Endothelial cell of umbilical vein (primary cell): ENCODE measurements around the gene ZNF462. TPM values are rescaled to one million over a fixed set of nuclear protein-coding genes. Genes with fewer than 3 reads are reported as not detected.

Experiments used
- BruUV-seq: library from RNA; stranded (reverse); fragments of 400-500 nt; replicated peaks from 2 replicates; lab custom pipeline; 2021; lab: Mats Ljungman, UMichigan
- CTCF ChIA-PET: fragments of 300-600, 350-600 bp; sonication (Branson Sonifier 250); formaldehyde crosslinking; loops from one replicate; lab custom pipeline; 2021; ENCODE audit warnings: antibody characterized with exemption, inconsistent platforms; lab: Charles Lee
- POLR2A ChIA-PET: fragments of 300-600, 350-600 bp; sonication (Branson Sonifier 250); formaldehyde crosslinking; loops from one replicate; lab custom pipeline; 2021; ENCODE audit warnings: antibody characterized with exemption, inconsistent platforms; lab: Charles Lee
- DNase-seq: peaks from one replicate; pipeline ENCODE4 v3.0.0-alpha.2; 2011; ENCODE audit warnings: low read depth, low spot score
- FAIRE-seq: peaks from 2 replicates; lab custom pipeline; 2011; peaks lifted over from hg19 to GRCh38; lab: Jason Lieb, UNC
- H2AFZ ChIP-seq: 2 replicates; pipeline ENCODE4 v1.6.0; 2012; ENCODE audit warnings: low read depth, low read length, control low read depth, inconsistent platforms
- H3K27ac ChIP-seq: 2 replicates; pipeline ENCODE4 v1.5.1; 2011; ENCODE audit warnings: low read depth, mild to moderate bottlenecking, control low read depth, low read length, moderate library complexity; ENCODE audit not compliant: insufficient read depth
- H3K27me3 ChIP-seq, 2 experiments: 2 replicates each; pipeline versions ENCODE4 v1.6.0 to v1.6.1; 2011; ENCODE audit warnings: low read length in 2 of 2, mixed read lengths in 1 of 2; ENCODE audit not compliant: control insufficient read depth in 2 of 2, insufficient read depth in 2 of 2
- H3K36me3 ChIP-seq, 2 experiments: 2 replicates in 1 of 2; 3 replicates in 1 of 2; pipeline ENCODE4 v1.5.1; 2011; ENCODE audit warnings: low read length in 2 of 2, mild to moderate bottlenecking in 1 of 2, moderate library complexity in 1 of 2; ENCODE audit not compliant: control insufficient read depth in 2 of 2, insufficient read depth in 2 of 2; ENCODE audit errors: extremely low read depth in 1 of 2
- H3K4me1 ChIP-seq: 3 replicates; pipeline ENCODE4 v1.5.1; 2011; ENCODE audit warnings: mild to moderate bottlenecking, low read length; ENCODE audit not compliant: control insufficient read depth, insufficient read depth; ENCODE audit errors: extremely low read depth
- H3K4me2 ChIP-seq: 2 replicates; pipeline ENCODE4 v1.6.1; 2011; ENCODE audit warnings: low read length, control low read depth, mixed read lengths; ENCODE audit not compliant: insufficient read depth
- H3K4me3 ChIP-seq, 3 experiments: fragments of 200-600 bp in 1 of 3; sonication (generic), shearing (Covaris generic) in 1 of 3; replicated peaks in 1 of 3; 2 replicates each; pipeline ENCODE4 v1.5.1; 2011 to 2016; ENCODE audit warnings: control low read depth in 3 of 3, low read length in 3 of 3, mild to moderate bottlenecking in 2 of 3, inconsistent platforms in 1 of 3, low read depth in 1 of 3, moderate library complexity in 1 of 3; ENCODE audit not compliant: insufficient read depth in 1 of 3
- H3K79me2 ChIP-seq: 2 replicates; pipeline ENCODE4 v1.6.0; 2012; ENCODE audit warnings: low read length, inconsistent platforms; ENCODE audit not compliant: control insufficient read depth, insufficient read depth
- H3K9ac ChIP-seq: replicated peaks from 2 replicates; pipeline ENCODE3; 2011; ENCODE audit warnings: low read length, control low read depth; ENCODE audit not compliant: insufficient read depth; ENCODE audit errors: extremely low read depth
- H3K9me1 ChIP-seq: replicated peaks from 3 replicates; pipeline ENCODE4 v1.6.0; 2011; ENCODE audit warnings: mild to moderate bottlenecking, low read length; ENCODE audit not compliant: control insufficient read depth, insufficient read depth; ENCODE audit errors: extremely low read depth
- H3K9me3 ChIP-seq: replicated peaks from 2 replicates; pipeline ENCODE4 v1.5.1; 2012; ENCODE audit warnings: low read length, inconsistent platforms; ENCODE audit not compliant: control insufficient read depth, insufficient read depth
- H4K20me1 ChIP-seq: replicated peaks from 2 replicates; pipeline ENCODE3; 2011; ENCODE audit warnings: mild to moderate bottlenecking, low read length; ENCODE audit not compliant: control insufficient read depth, insufficient read depth; ENCODE audit errors: extremely low read depth
- CTCF ChIP-seq, 2 donors: IDR thresholded peaks; 1 replicate in 1 of 2; 2 replicates in 1 of 2; pipeline ENCODE4 v1.5.1; 2011; ENCODE audit warnings: low read length in 2 of 2, mild to moderate bottlenecking in 2 of 2, moderate library complexity in 2 of 2, control low read depth in 1 of 2, inconsistent platforms in 1 of 2, low read depth in 1 of 2; ENCODE audit not compliant: insufficient read depth in 1 of 2; ENCODE audit errors: extremely low read depth in 1 of 2
- EZH2 ChIP-seq: IDR thresholded peaks from 2 replicates; pipeline ENCODE4 v1.6.1; 2012; ENCODE audit warnings: borderline replicate concordance, low read depth, mild to moderate bottlenecking, moderate library complexity, low read length, inconsistent platforms; ENCODE audit not compliant: severe bottlenecking
- FOS ChIP-seq: IDR thresholded peaks from 2 replicates; pipeline ENCODE4 v1.6.1; 2011; ENCODE audit warnings: mild to moderate bottlenecking, low read length, moderate library complexity, borderline replicate concordance; ENCODE audit not compliant: insufficient read depth
- GATA2 ChIP-seq: IDR thresholded peaks from 2 replicates; pipeline ENCODE4 v1.7.0; 2011; ENCODE audit warnings: low read depth, mild to moderate bottlenecking, moderate library complexity, mixed read lengths, low read length; ENCODE audit not compliant: insufficient read length, insufficient read depth
- JUN ChIP-seq: IDR thresholded peaks from 2 replicates; pipeline ENCODE4 v1.6.1; 2011; ENCODE audit warnings: borderline replicate concordance, low read depth; ENCODE audit not compliant: insufficient read length, insufficient read depth
- MAX ChIP-seq: IDR thresholded peaks from 2 replicates; pipeline ENCODE4 v1.6.1; 2011; ENCODE audit not compliant: insufficient read depth, insufficient read length
- MYC ChIP-seq: IDR thresholded peaks from one replicate; pipeline ENCODE4 v1.6.1; 2011; ENCODE audit warnings: mild to moderate bottlenecking, low read depth, low read length
- POLR2A ChIP-seq: IDR thresholded peaks from 2 replicates; pipeline ENCODE4 v1.6.1; 2012; ENCODE audit warnings: low read depth, mild to moderate bottlenecking, control low read depth, low read length
- POLR2AphosphoS5 ChIP-seq: IDR thresholded peaks from 2 replicates; pipeline ENCODE4 v1.6.1; 2012; ENCODE audit warnings: low read depth, mild to moderate bottlenecking, control low read depth, low read length, moderate library complexity; ENCODE audit not compliant: insufficient read depth
- dilution Hi-C: fragments of 300-500 bp; cut with MboI; formaldehyde crosslinking; loops from one replicate; pipeline ENCODE4 v1.15.0; 2019; ENCODE audit warnings: low sequenced_read_pairs; ENCODE audit not compliant: extremely low pct_ligation_motif_present
- intact Hi-C: fragments of 100-400 bp; cut with micrococcal nuclease; formaldehyde crosslinking; loops from one replicate; pipeline ENCODE4 v1.10.0; 2022
- polyA plus RNA-seq, 4 experiments: library from polyadenylated mRNA; depleted of rRNA in 3 of 4; stranded (reverse) in 3 of 4; unstranded in 1 of 4; fragments of >200 nt; gene quantifications; 2 replicates each; pipeline versions ENCODE4 v1.2.1 to v1.2.3, GENCODE V29; 2011 to 2012; ENCODE audit warnings: missing spikeins in 1 of 4
- total RNA-seq: library from RNA; stranded (reverse); gene quantifications from 2 replicates; pipeline ENCODE4 v1.2.3, GENCODE V29; 2021

Gene ZNF462
- total and polyA plus RNA-seq, 2 donors (not counting 3 experiments of a cell fraction or from before 2014, with no cell fraction given) = 6.2 to 24.7 TPM

- Histone ChIP-seq H2AFZ (no peak overlapping the region), H3K9me3 (no peaks in the 10 kb centered on the region), H3K9ac (no peak overlapping the region), H3K27me3 (peaks cover 0 to 2% of the 10 kb centered on the region in 2 experiments), H3K79me2 (no peaks in the 10 kb centered on the region), H3K9me1 (no peaks in the 10 kb centered on the region), H3K4me2 (no peak overlapping the region), H3K4me1 (no peaks in the 10 kb centered on the region), H3K36me3 (no peaks in the 10 kb centered on the region), H3K4me3 (no peak overlapping the region), H3K27ac (no peak overlapping the region), H4K20me1 (no peaks in the 10 kb centered on the region)
- peak; percentile 31 for FAIRE-seq
- POLR2A ChIA-PET = no interaction called here
- CTCF ChIA-PET = no interaction called here
- BruUV-seq = no TSS peak
- dilution Hi-C loops = no loop called here
- intact Hi-C loops = no loop called here
- DNase-seq = peak; percentile 6
- TF ChIP-seq POLR2A (no peak), FOS (no peak), MYC (no peak), CTCF (IDR thresholded peaks at IDR 0.05; ENCODE audit: extremely low read depth in 1 of 2, insufficient read depth in 1 of 2, low read depth in 1 of 2, low read length in 2 of 2) (no peak), MAX (no peak), POLR2AphosphoS5 (no peak), JUN (no peak), GATA2 (no peak), EZH2 (no peak)
Observed at GRCh38 chr9:106829666-106830408, 33.1 kb upstream of the ZNF462 start.
